Osteocyte (in vitro differentiated cells): Measurements from ENCODE around the gene ZNF783. TPM values are rescaled to one million over a fixed set of nuclear protein-coding genes. Genes with fewer than 3 reads are reported as not detected.

Experiments used
- DNase-seq: peaks from one replicate; pipeline ENCODE4 v3.0.0; 2021; ENCODE audit warnings: mixed read lengths; ENCODE audit not compliant: unreplicated experiment; ENCODE audit errors: extremely low spot score
- H3K27ac Mint-ChIP-seq: one replicate; pipeline ENCODE4 v1.8.0; 2021; ENCODE audit warnings: mild to moderate bottlenecking, mixed read lengths; ENCODE audit not compliant: unreplicated experiment
- H3K27me3 Mint-ChIP-seq: one replicate; pipeline ENCODE4 v1.8.0; 2021; ENCODE audit warnings: mixed read lengths; ENCODE audit not compliant: unreplicated experiment
- H3K36me3 Mint-ChIP-seq: one replicate; pipeline ENCODE4 v1.8.0; 2021; ENCODE audit warnings: mixed read lengths; ENCODE audit not compliant: unreplicated experiment
- H3K4me1 Mint-ChIP-seq: one replicate; pipeline ENCODE4 v1.8.0; 2021; ENCODE audit warnings: mixed read lengths; ENCODE audit not compliant: unreplicated experiment
- H3K4me3 Mint-ChIP-seq: one replicate; pipeline ENCODE4 v1.8.0; 2021; ENCODE audit warnings: mild to moderate bottlenecking, moderate library complexity, mixed read lengths; ENCODE audit not compliant: unreplicated experiment
- H3K9me3 Mint-ChIP-seq: one replicate; pipeline ENCODE4 v1.8.0; 2021; ENCODE audit warnings: mixed read lengths; ENCODE audit not compliant: unreplicated experiment
- total RNA-seq: library from RNA; stranded (reverse); gene quantifications from 2 replicates; pipeline ENCODE4 v1.2.1, GENCODE V29; 2021
- TF ChIP-seq, protein P1 (sequence below): fragments of 200-600 bp; sonication (generic); IDR thresholded peaks from 2 replicates; pipeline ENCODE4 v1.5.0; 2021; ENCODE audit warnings: antibody characterized with exemption, mild to moderate bottlenecking, moderate library complexity

ZNF783 gene
- total RNA-seq, 1 donor from 2014 or later, result 26.0 TPM

- Mint-ChIP-seq H3K4me3 (peak overlapping the region; percentile 51), H3K36me3 (no peaks in the 10 kb centered on the region), H3K4me1 (peaks cover 10% of the 10 kb centered on the region), H3K27ac (peak overlapping the region; percentile 77), H3K9me3 (no peaks in the 10 kb centered on the region), H3K27me3 (peaks cover 16% of the 10 kb centered on the region)
- TF ChIP-seq, protein P1, sequence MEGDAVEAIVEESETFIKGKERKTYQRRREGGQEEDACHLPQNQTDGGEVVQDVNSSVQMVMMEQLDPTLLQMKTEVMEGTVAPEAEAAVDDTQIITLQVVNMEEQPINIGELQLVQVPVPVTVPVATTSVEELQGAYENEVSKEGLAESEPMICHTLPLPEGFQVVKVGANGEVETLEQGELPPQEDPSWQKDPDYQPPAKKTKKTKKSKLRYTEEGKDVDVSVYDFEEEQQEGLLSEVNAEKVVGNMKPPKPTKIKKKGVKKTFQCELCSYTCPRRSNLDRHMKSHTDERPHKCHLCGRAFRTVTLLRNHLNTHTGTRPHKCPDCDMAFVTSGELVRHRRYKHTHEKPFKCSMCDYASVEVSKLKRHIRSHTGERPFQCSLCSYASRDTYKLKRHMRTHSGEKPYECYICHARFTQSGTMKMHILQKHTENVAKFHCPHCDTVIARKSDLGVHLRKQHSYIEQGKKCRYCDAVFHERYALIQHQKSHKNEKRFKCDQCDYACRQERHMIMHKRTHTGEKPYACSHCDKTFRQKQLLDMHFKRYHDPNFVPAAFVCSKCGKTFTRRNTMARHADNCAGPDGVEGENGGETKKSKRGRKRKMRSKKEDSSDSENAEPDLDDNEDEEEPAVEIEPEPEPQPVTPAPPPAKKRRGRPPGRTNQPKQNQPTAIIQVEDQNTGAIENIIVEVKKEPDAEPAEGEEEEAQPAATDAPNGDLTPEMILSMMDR, result no peak
- DNase-seq, result no peak
These were observed 60.1 kb downstream of the ZNF783 start for GRCh38 chr7:149321978-149322541.

DNA sequence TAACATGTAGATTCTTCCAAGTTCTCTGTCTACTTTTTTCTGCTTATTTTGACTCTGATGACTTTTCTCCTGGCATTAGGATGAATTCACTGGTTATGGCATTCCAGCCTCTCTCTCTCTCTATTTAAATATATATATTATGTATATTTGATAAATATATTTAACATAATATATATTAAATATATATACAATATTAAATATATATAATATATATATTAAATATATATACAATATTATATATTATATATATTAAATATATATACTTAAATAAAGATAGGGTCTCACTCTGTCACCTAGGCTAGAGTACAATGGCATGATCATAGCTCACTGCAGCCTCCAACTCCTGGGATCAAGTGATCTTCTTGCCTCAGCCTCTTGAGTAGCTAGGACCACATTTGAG is 60.7 kb downstream of the ZNF783 start:
- DNase-seq, result no peak
- TF ChIP-seq, protein P1, result no peak
- peak overlapping the region; percentile 51 for H3K4me3 Mint-ChIP-seq
- H3K36me3 Mint-ChIP-seq, result no peaks in the 10 kb centered on the region
- peaks cover 10% of the 10 kb centered on the region for H3K4me1 Mint-ChIP-seq
- no peaks in the 10 kb centered on the region for H3K9me3 Mint-ChIP-seq
- H3K27ac Mint-ChIP-seq, result peak overlapping the region; percentile 77
- peaks cover 13% of the 10 kb centered on the region for H3K27me3 Mint-ChIP-seq

DNA sequence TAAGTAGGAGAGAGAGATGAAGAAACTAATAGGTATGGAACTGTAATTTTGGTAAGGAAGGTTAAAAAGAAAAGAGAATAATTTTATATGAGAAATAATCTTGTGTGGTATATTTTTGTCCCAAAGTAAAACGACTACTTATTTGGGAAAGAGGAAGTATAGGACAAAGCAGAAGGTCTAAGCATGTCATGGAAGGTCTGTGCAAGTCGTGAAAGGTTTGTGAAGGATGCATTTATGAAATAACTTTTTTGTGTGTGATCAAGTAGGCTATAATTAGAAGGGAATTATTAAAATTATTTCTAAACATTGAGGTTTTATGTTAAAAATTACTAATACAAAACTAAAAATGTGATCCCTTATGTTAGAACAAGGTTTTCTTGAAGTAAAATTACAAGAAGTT is 63.3 kb downstream of the ZNF783 start:
- TF ChIP-seq, protein P1, result no peak
- no peak overlapping the region for H3K27ac Mint-ChIP-seq
- H3K36me3 Mint-ChIP-seq, result no peaks in the 10 kb centered on the region
- H3K4me3 Mint-ChIP-seq, result no peak overlapping the region
- H3K4me1 Mint-ChIP-seq, result peaks cover 10% of the 10 kb centered on the region
- no peak for DNase-seq
- peaks cover 12% of the 10 kb centered on the region for H3K27me3 Mint-ChIP-seq
- no peaks in the 10 kb centered on the region for H3K9me3 Mint-ChIP-seq

DNA sequence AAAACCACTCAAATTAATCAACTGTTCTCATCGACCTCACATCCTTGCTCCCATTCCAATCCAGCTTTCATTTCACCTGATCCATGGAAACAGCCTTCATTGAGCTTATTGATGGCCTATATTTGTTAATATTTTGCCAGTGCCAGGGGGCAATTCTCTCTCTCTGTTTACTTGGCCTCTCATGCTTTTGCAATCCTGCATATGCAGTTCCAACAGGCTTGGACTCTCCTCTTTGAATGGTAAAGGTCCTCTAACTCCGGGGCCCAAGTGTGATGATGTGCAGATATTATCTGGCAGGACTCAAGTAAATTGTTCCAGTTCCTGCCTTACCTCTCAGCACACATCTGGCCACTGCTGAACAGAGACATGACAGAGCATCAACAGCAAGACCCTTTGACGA is 67.3 kb downstream of the ZNF783 start:
- no peaks in the 10 kb centered on the region for H3K9me3 Mint-ChIP-seq
- H3K4me1 Mint-ChIP-seq, result peaks cover under 1% of the 10 kb centered on the region
- TF ChIP-seq, protein P1, result no peak

DNA sequence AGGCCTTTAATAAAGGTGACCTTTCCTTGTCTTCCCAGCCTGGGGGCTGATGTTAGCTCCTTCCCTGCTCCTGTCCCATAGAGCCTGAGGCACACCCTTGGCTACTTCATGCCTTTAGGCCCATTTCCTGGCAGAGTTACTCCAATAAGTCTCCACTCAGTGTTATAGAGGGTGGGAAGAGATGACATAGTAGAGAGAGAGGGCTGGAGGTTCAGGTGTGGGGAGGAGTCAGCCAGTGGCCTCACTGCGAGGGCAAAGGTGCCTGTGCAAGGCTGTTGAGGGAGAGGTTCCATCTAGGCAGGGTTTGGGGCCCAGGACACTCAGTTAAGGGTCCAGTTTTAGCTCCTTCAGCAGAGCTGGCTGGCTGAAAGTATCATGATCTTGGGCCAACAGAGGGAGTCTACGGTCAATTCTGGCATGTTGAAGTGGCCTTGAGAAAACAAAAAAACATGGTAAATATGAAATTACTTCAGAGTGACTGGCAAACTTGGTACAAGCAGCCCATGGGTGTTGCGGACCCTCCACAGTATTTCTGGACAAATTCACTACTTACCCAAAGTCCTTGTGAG is 67.9 kb downstream of the ZNF783 start:
- H3K4me3 Mint-ChIP-seq, result no peak overlapping the region
- H3K9me3 Mint-ChIP-seq, result no peaks in the 10 kb centered on the region
- TF ChIP-seq, protein P1, result no peak
- no peaks in the 10 kb centered on the region for H3K36me3 Mint-ChIP-seq
- peaks cover 4% of the 10 kb centered on the region for H3K4me1 Mint-ChIP-seq
- no peak for DNase-seq
- no peak overlapping the region for H3K27ac Mint-ChIP-seq
- peaks cover 11% of the 10 kb centered on the region for H3K27me3 Mint-ChIP-seq

More for the DNA sequence above, 67.3 kb downstream of the ZNF783 start:
- DNase-seq, result no peak
- Mint-ChIP-seq H3K27me3 (peaks cover 11% of the 10 kb centered on the region), H3K27ac (no peak overlapping the region), H3K4me3 (no peak overlapping the region), H3K36me3 (no peaks in the 10 kb centered on the region)
